GM03348 (cell line): ENCODE data around the gene GPHN.
A peak's percentile ranks its signal among the peaks of the same experiment; 100 is the strongest.

ENCODE experiments used
- DNase-seq: peaks from one replicate; pipeline ENCODE4 v3.0.0; 2012; ENCODE audit warnings: low spot score

Gene GPHN

GRCh38 chr14:66959437-66960050 lies 451.6 kb downstream of the GPHN start:
- DNase-seq: no peak

- DNase-seq: peak; percentile 29
Measured at GRCh38 chr14:66965831-66966230, 457.9 kb downstream of the GPHN start.

GRCh38 chr14:66972469-66972868 lies 464.5 kb downstream of the GPHN start:
- no peak for DNase-seq

GRCh38 chr14:66974397-66975025 lies 466.6 kb downstream of the GPHN start:
- peak; percentile 6 for DNase-seq

GRCh38 chr14:66975251-66975650 lies 467.3 kb downstream of the GPHN start:
- no peak for DNase-seq

- peak; percentile 7 for DNase-seq
Measured at GRCh38 chr14:66979101-66979974, 471.4 kb downstream of the GPHN start.

- peak; percentile 13 for DNase-seq
Measured at GRCh38 chr14:66982247-66982646, 474.3 kb downstream of the GPHN start.

GRCh38 chr14:66992776-66993175 lies 484.8 kb downstream of the GPHN start:
- DNase-seq: no peak

GRCh38 chr14:66993512-66993911 lies 485.6 kb downstream of the GPHN start:
- DNase-seq: no peak

- no peak for DNase-seq
Measured at GRCh38 chr14:66998013-66998412, 490.1 kb downstream of the GPHN start.

GRCh38 chr14:66999978-67000377 lies 492.0 kb downstream of the GPHN start:
- no peak for DNase-seq

- no peak for DNase-seq
Measured at GRCh38 chr14:67002994-67003753, 495.2 kb downstream of the GPHN start.

- peak; percentile 21 for DNase-seq
Measured at GRCh38 chr14:67004521-67004920, 496.6 kb downstream of the GPHN start.

GRCh38 chr14:67010602-67011001 lies 502.7 kb downstream of the GPHN start:
- no peak for DNase-seq

- DNase-seq: no peak
Measured at GRCh38 chr14:67016856-67017255, 508.9 kb downstream of the GPHN start.

GRCh38 chr14:67018720-67019119 lies 510.8 kb downstream of the GPHN start:
- no peak for DNase-seq

GRCh38 chr14:67019796-67020195 lies 511.8 kb downstream of the GPHN start:
- no peak for DNase-seq

GRCh38 chr14:67031920-67032774 lies 524.2 kb downstream of the GPHN start:
- DNase-seq: no peak

GRCh38 chr14:67045440-67045839 lies 537.5 kb downstream of the GPHN start:
- DNase-seq: no peak

GRCh38 chr14:67050896-67051295 lies 542.9 kb downstream of the GPHN start:
- no peak for DNase-seq

- no peak for DNase-seq
Measured at GRCh38 chr14:67056684-67057083, 548.7 kb downstream of the GPHN start.
